Small intestine (tissue), 7 donors: ENCODE results near the gene DDAH1. TPM values are rescaled to one million over a fixed set of nuclear protein-coding genes. Genes with fewer than 3 reads are reported as not detected.

ENCODE experiments used
- DNase-seq, 2 donors: peaks; one replicate each; pipeline versions ENCODE4 v3.0.0 to v3.0.0-alpha.2; 2013
- FAIRE-seq: peaks from 2 replicates; lab custom pipeline; 2012; peaks lifted over from hg19 to GRCh38; lab: Jason Lieb, UNC
- H3K27ac ChIP-seq, 3 donors: one replicate each; pipeline ENCODE4 v1.5.1; 2013; ENCODE audit warnings: low read length in 2 of 3, mild to moderate bottlenecking in 2 of 3, control low read depth in 1 of 3, inconsistent platforms in 1 of 3, low read depth in 1 of 3, moderate library complexity in 1 of 3
- H3K27me3 ChIP-seq, 3 donors: one replicate each; pipeline ENCODE4 v1.6.1; 2013; ENCODE audit warnings: low read length in 3 of 3, inconsistent platforms in 1 of 3; ENCODE audit not compliant: control insufficient read depth in 3 of 3, insufficient read depth in 3 of 3
- H3K36me3 ChIP-seq, 3 donors: one replicate each; pipeline ENCODE4 v1.6.1; 2013; ENCODE audit warnings: low read length in 3 of 3, inconsistent platforms in 1 of 3, low read depth in 1 of 3, mild to moderate bottlenecking in 1 of 3, moderate library complexity in 1 of 3; ENCODE audit not compliant: control insufficient read depth in 3 of 3, insufficient read depth in 2 of 3
- H3K4me1 ChIP-seq, 3 donors: one replicate each; pipeline ENCODE4 v1.6.1; 2013; ENCODE audit warnings: low read length in 2 of 3, inconsistent platforms in 1 of 3, low read depth in 1 of 3, mild to moderate bottlenecking in 1 of 3, moderate library complexity in 1 of 3; ENCODE audit not compliant: control insufficient read depth in 3 of 3, insufficient read depth in 2 of 3
- H3K4me3 ChIP-seq, 3 donors: one replicate each; pipeline ENCODE4 v1.5.1; 2013; ENCODE audit warnings: low read length in 3 of 3, control low read depth in 1 of 3, inconsistent platforms in 1 of 3, low read depth in 1 of 3, mild to moderate bottlenecking in 1 of 3, moderate library complexity in 1 of 3
- H3K9me3 ChIP-seq, 2 donors: one replicate each; pipeline ENCODE4 v1.6.1; 2013; ENCODE audit warnings: low read depth in 1 of 2, low read length in 1 of 2; ENCODE audit not compliant: control insufficient read depth in 2 of 2, insufficient read depth in 1 of 2
- WGBS, 3 donors: extraction: QIAGEN DNeasy Blood & Tissue Kit; methylation state at CpG; one replicate each; pipeline ENCODE4 v1.1.7; 2013; 5-methylcytosine and 5-hydroxymethylcytosine counted together
- polyA plus RNA-seq, 4 donors: library from polyadenylated mRNA; stranded (reverse) in 3 of 4; unstranded in 1 of 4; fragments of 200-250 nt in 3 of 4; fragments of 120-200 nt in 1 of 4; gene quantifications; one replicate each; pipeline versions ENCODE4 v1.2.1 to v1.2.3, GENCODE V29; 2013
- donor health status: healthy with polysubstance abuse.
- donor health status: control.
- donor health status: control.
- donor health status: Bipolar disorder and iron deficiency.
- donor health status: healthy.

DDAH1 gene
- polyA plus RNA-seq, 4 donors: 21.9 to 130 (median 46.7) TPM

- DNase-seq (no peak), FAIRE-seq (no peak)
- H3K36me3 ChIP-seq: no peaks in the 10 kb centered on the region
- no peak overlapping the region for H3K27ac ChIP-seq
- H3K27me3 ChIP-seq: no peaks in the 10 kb centered on the region
- H3K4me1 ChIP-seq: peaks cover 0 to 3% (median 2%) of the 10 kb centered on the region in 3 donors
- no peaks in the 10 kb centered on the region for H3K9me3 ChIP-seq
- no peak overlapping the region for H3K4me3 ChIP-seq
- WGBS, 3 donors: 93 to 96% (median 93%) methylated on average over 2 of the region's 2 CpGs
Observed at GRCh38 chr1:85284202-85284601, 180.8 kb downstream of the DDAH1 start.

- FAIRE-seq (no peak), DNase-seq (peak; percentile 34 to 81)
- H3K27me3 ChIP-seq: no peaks in the 10 kb centered on the region
- no peaks in the 10 kb centered on the region for H3K36me3 ChIP-seq
- H3K27ac ChIP-seq: no peak overlapping the region
- H3K9me3 ChIP-seq: no peaks in the 10 kb centered on the region
- peaks cover 0 to 6% (median 2%) of the 10 kb centered on the region in 3 donors for H3K4me1 ChIP-seq
- 35 to 74% (median 53%) methylated on average over 11 of the region's 11 CpGs for WGBS, 3 donors
- no peak overlapping the region for H3K4me3 ChIP-seq
Observed at GRCh38 chr1:85283475-85284199, 181.3 kb downstream of the DDAH1 start.

- Histone ChIP-seq H3K9me3 (no peaks in the 10 kb centered on the region), H3K27ac (no peak overlapping the region), H3K27me3 (no peaks in the 10 kb centered on the region), H3K4me3 (no peak overlapping the region), H3K4me1 (peaks cover 0 to 7% (median 2%) of the 10 kb centered on the region in 3 donors), H3K36me3 (no peaks in the 10 kb centered on the region)
- DNase-seq (no peak), FAIRE-seq (no peak)
- 85 to 88% (median 86%) methylated on average over 1 of the region's 1 CpG for WGBS, 3 donors
Observed at GRCh38 chr1:85282424-85282823, 182.5 kb downstream of the DDAH1 start.

- DNase-seq (no peak), FAIRE-seq (no peak)
- Histone ChIP-seq H3K36me3 (no peaks in the 10 kb centered on the region), H3K27ac (no peak overlapping the region), H3K9me3 (no peaks in the 10 kb centered on the region), H3K4me1 (peaks cover 0 to 11% (median 2%) of the 10 kb centered on the region in 3 donors), H3K27me3 (no peaks in the 10 kb centered on the region), H3K4me3 (no peak overlapping the region)
- WGBS, 3 donors: 74 to 82% (median 77%) methylated on average over 4 of the region's 4 CpGs
Observed at GRCh38 chr1:85280636-85281035, 184.3 kb downstream of the DDAH1 start.

- Histone ChIP-seq H3K27me3 (no peaks in the 10 kb centered on the region), H3K9me3 (no peaks in the 10 kb centered on the region), H3K36me3 (no peaks in the 10 kb centered on the region), H3K27ac (peak overlapping the region; percentile 46 to 80 (median 71)), H3K4me3 (no peak overlapping the region), H3K4me1 (peaks cover 0 to 15% (median 6%) of the 10 kb centered on the region in 3 donors)
- DNase-seq (no peak), FAIRE-seq (no peak)
- 79 to 89% (median 83%) methylated on average over 10 of the region's 10 CpGs for WGBS, 3 donors
Observed at GRCh38 chr1:85279458-85280080, 185.4 kb downstream of the DDAH1 start.

- no peak for FAIRE-seq
- WGBS, 3 donors: 0 to 6% (median 5%) methylated on average over 2 of the region's 2 CpGs
- H3K4me3 ChIP-seq: no peak overlapping the region
- DNase-seq: peak; percentile 86 to 94
- H3K27me3 ChIP-seq: no peaks in the 10 kb centered on the region
- H3K36me3 ChIP-seq: no peaks in the 10 kb centered on the region
- H3K4me1 ChIP-seq: peaks cover under 1 to 20% (median 8%) of the 10 kb centered on the region in 3 donors
- H3K9me3 ChIP-seq: no peaks in the 10 kb centered on the region
- H3K27ac ChIP-seq: peak overlapping the region; percentile 46 to 80 (median 71)
Observed at GRCh38 chr1:85278853-85279314, 186.1 kb downstream of the DDAH1 start.

GRCh38 chr1:85277802-85278201 is 187.2 kb downstream of the DDAH1 start:
- no peaks in the 10 kb centered on the region for H3K9me3 ChIP-seq
- FAIRE-seq: no peak
- H3K27me3 ChIP-seq: no peaks in the 10 kb centered on the region
- no peaks in the 10 kb centered on the region for H3K36me3 ChIP-seq
- no peak overlapping the region for H3K27ac ChIP-seq
- H3K4me3 ChIP-seq: no peak overlapping the region
- WGBS, 3 donors: 94 to 95% (median 95%) methylated on average over 4 of the region's 4 CpGs
- DNase-seq: no peak
- H3K4me1 ChIP-seq: peaks cover 2 to 23% (median 14%) of the 10 kb centered on the region in 3 donors

- H3K27me3 ChIP-seq: no peaks in the 10 kb centered on the region
- no peaks in the 10 kb centered on the region for H3K9me3 ChIP-seq
- peaks cover 0 to 2% (median 0%) of the 10 kb centered on the region in 3 donors for H3K36me3 ChIP-seq
- FAIRE-seq: no peak
- DNase-seq: no peak
- H3K27ac ChIP-seq: peak overlapping the region; percentile 79 to 100 (median 97)
- 50 to 61% (median 60%) methylated on average over 11 of the region's 11 CpGs for WGBS, 3 donors
- peak overlapping the region; percentile 88 to 99 (median 99) for H3K4me3 ChIP-seq
- peaks cover 2 to 23% (median 15%) of the 10 kb centered on the region in 3 donors for H3K4me1 ChIP-seq
Observed at GRCh38 chr1:85276978-85277639, 187.8 kb downstream of the DDAH1 start.
